ENCODE measurements around the gene C5. TPM values are rescaled to one million over a fixed set of nuclear protein-coding genes. Genes with fewer than 3 reads are reported as not detected.

The C5 gene
- polyA plus RNA-seq, 1 of the 3 experiments (the other 2 are of a cell fraction) = 1.8 TPM

GRCh38 chr9:121075251-121076036 lies 25.4 kb upstream of the C5 start:
- no peaks in the 10 kb centered on the region for H3K27me3 ChIP-seq (ENCODE audit: insufficient read depth)
- peaks cover 5% of the 10 kb centered on the region for H3F3A ChIP-seq (replicated peaks; ENCODE audit: insufficient read depth)
- WGBS (ENCODE audit: low lambda C conversion rate) = 3% methylated on average over 19 of the region's 19 CpGs
- H2AFZ ChIP-seq (ENCODE audit: low read depth) = peak overlapping the region; percentile 72
- ChIA-PET CTCF (interaction anchor here (0.6 to 1.6 kb wide), 3 partner anchors 16 to 32 kb away, joined by 3 to 9 read pairs (median 3); no protein-coding TSS in a partner anchor), POLR2A (no interaction called here)
- peak overlapping the region; percentile 93 to 94 for H3K27ac ChIP-seq (ENCODE audit: low read depth in 2 of 2, low read length in 1 of 2)
- H3K9ac ChIP-seq = peak overlapping the region; percentile 95
- no peaks in the 10 kb centered on the region for H3K79me2 ChIP-seq (ENCODE audit: insufficient read depth)
- H4K20me1 ChIP-seq (ENCODE audit: insufficient read depth) = no peaks in the 10 kb centered on the region
- no peak for TF ChIP-seq JUND (IDR thresholded peaks at IDR 0.05)
- TF ChIP-seq RFX5 (IDR thresholded peaks at IDR 0.05; ENCODE audit: low read length) = no peak
- TF ChIP-seq FOSL2 (IDR thresholded peaks at IDR 0.05; ENCODE audit: borderline replicate concordance, low read depth) = no peak
- no peak for TF ChIP-seq GATA2 (CRISPR knock-in tag; IDR thresholded peaks at IDR 0.05)
- TF ChIP-seq TCF12 (IDR thresholded peaks at IDR 0.05) = no peak
- TF ChIP-seq POLR2AphosphoS5 (IDR thresholded peaks at IDR 0.05; ENCODE audit: low read depth, low read length) = no peak
- no peak for TF ChIP-seq MEF2A (IDR thresholded peaks at IDR 0.05; ENCODE audit: borderline replicate concordance, low read depth)
- no peak for TF ChIP-seq PBX3 (IDR thresholded peaks at IDR 0.05)
- no peaks in the 10 kb centered on the region for H3K36me3 ChIP-seq (replicated peaks in 1 of 2; ENCODE audit: control insufficient read depth in 1 of 2, insufficient read depth in 2 of 2, low read length in 1 of 2)
- peak overlapping the region; percentile 93 for H3K4me2 ChIP-seq
- no peaks in the 10 kb centered on the region for H3K9me3 ChIP-seq
- DNase-seq = no peak
- H3K4me1 ChIP-seq (ENCODE audit: control insufficient read depth in 1 of 2, insufficient read depth in 2 of 2, low read depth in 1 of 2, low read length in 1 of 2) = peaks cover 7 to 12% of the 10 kb centered on the region in 2 experiments; a peak in 3 of 4 replicates
- peak overlapping the region; percentile 76 to 84 for H3K4me3 ChIP-seq (ENCODE audit: low read depth in 2 of 2, low read length in 1 of 2)
- H3K9me2 ChIP-seq = no peaks in the 10 kb centered on the region

DNA sequence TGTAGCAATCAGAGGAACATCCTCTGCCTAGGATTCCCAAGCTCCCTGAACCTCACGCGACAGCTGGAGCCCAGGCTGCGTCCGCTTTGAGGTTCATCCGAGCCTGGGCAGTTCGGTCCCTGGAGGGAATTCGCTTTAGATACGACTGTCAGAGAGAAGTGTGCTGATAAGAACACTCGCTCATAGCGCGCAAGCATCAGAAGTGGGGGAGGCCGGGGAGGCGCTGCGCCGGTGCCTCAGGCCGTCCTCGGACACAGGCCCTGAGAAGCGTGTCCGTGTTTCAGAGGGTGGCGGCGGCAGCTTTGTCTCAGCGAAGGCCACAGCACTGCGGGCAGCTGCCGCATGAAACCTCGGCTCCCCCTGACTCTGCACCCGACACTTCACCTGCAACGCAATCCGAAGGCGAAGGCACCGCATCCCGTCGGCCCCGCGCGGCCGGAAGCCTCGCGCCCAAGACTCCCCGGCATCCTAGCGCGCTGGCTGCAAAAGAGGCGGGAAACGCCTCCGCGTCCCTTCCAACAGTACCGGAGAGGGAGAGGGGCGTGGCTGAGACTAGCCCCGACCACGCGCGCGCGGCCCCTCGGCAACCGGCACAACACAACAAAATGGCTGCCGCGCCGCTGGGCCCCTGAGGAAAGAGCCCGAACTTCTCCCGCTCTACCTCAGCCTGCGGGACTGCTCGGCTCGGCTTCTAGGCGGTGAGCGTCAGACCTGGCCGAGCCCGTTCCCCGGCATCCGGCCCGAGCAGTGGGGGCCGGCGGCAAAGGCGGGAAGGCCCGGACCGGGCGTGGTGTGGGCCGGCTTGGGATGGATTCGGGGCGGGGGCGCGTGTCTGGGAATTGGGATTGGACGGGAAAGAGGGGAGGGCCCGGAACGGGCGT lies 24.5 kb upstream of the C5 start, which contains the start of gene CNTRL:
Gene CNTRL (plus strand): TSS at position 586 of the 881 bp plus-strand sequence. CDS start 13,372 bp downstream, outside the sequence.
- DNase-seq = peak; percentile 93
- ChIA-PET CTCF (interaction anchor here (1.6 kb wide), 1 partner anchor 15 kb away, joined by 9 read pairs; no protein-coding TSS in a partner anchor), POLR2A (interaction anchor here (0.7 to 1.2 kb wide), 2 partner anchors 47 to 281 kb away, joined by 3 to 4 read pairs; partner anchors contain the start of gene FBXW2)
- peak within 1 kb of the TSS; percentile 76 to 84 for H3K4me3 ChIP-seq (ENCODE audit: low read depth in 2 of 2, low read length in 1 of 2)
- no peaks in the 10 kb centered on the region for H3K27me3 ChIP-seq (ENCODE audit: insufficient read depth)
- peaks cover 7 to 12% of the 10 kb centered on the region in 2 experiments; a peak in 3 of 4 replicates for H3K4me1 ChIP-seq (ENCODE audit: control insufficient read depth in 1 of 2, insufficient read depth in 2 of 2, low read depth in 1 of 2, low read length in 1 of 2)
- H3F3A ChIP-seq (replicated peaks; ENCODE audit: insufficient read depth) = peaks cover 5% of the 10 kb centered on the region
- H3K9me2 ChIP-seq = no peaks in the 10 kb centered on the region
- H3K27ac ChIP-seq (ENCODE audit: low read depth in 2 of 2, low read length in 1 of 2) = peak within 1 kb of the TSS; percentile 93 to 94
- peak within 1 kb of the TSS; percentile 89 for H2AFZ ChIP-seq (ENCODE audit: low read depth)
- WGBS (ENCODE audit: low lambda C conversion rate) = 1% methylated on average over 40 of the region's 85 CpGs
- no peaks in the 10 kb centered on the region for H4K20me1 ChIP-seq (ENCODE audit: insufficient read depth)
- peak within 1 kb of the TSS; percentile 95 for H3K9ac ChIP-seq
- H3K79me2 ChIP-seq (ENCODE audit: insufficient read depth) = no peaks in the 10 kb centered on the region
- no peaks in the 10 kb centered on the region for H3K9me3 ChIP-seq
- peak within 1 kb of the TSS; percentile 93 for H3K4me2 ChIP-seq
- no peaks in the 10 kb centered on the region for H3K36me3 ChIP-seq (replicated peaks in 1 of 2; ENCODE audit: control insufficient read depth in 1 of 2, insufficient read depth in 2 of 2, low read length in 1 of 2)
- TF ChIP-seq TEAD4 (IDR thresholded peaks at IDR 0.05; ENCODE audit: borderline replicate concordance, insufficient read depth) (0 out of 2 replicates have a peak, but pooled peaks have one; percentile 42), POLR2AphosphoS5 (IDR thresholded peaks at IDR 0.05; ENCODE audit: low read depth, low read length) (peak; percentile 51), ELF1 (IDR thresholded peaks at IDR 0.05) (peak; percentile 51; the same call in 1 of the 2 replicates), MEF2A (IDR thresholded peaks at IDR 0.05; ENCODE audit: borderline replicate concordance, low read depth) (no peak), USF1 (IDR thresholded peaks at IDR 0.05; ENCODE audit: borderline replicate concordance, low read depth) (peak; percentile 23; the same call in 1 of the 2 replicates), RFX5 (IDR thresholded peaks at IDR 0.05; ENCODE audit: low read length) (no peak), RAD21 (IDR thresholded peaks at IDR 0.05; ENCODE audit: low read length) (no peak), FOSL2 (IDR thresholded peaks at IDR 0.05; ENCODE audit: borderline replicate concordance, low read depth) (no peak), YY1 (IDR thresholded peaks at IDR 0.05; ENCODE audit: low read depth) (peak; percentile 93), EZH2phosphoT487 (IDR thresholded peaks at IDR 0.05; ENCODE audit: borderline replicate concordance, low read depth) (no peak)
- TF ChIP-seq, protein P1, sequence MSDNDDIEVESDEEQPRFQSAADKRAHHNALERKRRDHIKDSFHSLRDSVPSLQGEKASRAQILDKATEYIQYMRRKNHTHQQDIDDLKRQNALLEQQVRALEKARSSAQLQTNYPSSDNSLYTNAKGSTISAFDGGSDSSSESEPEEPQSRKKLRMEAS (IDR thresholded peaks at IDR 0.05; ENCODE audit: low read depth) = peak; percentile 97
- TF ChIP-seq, protein P2, sequence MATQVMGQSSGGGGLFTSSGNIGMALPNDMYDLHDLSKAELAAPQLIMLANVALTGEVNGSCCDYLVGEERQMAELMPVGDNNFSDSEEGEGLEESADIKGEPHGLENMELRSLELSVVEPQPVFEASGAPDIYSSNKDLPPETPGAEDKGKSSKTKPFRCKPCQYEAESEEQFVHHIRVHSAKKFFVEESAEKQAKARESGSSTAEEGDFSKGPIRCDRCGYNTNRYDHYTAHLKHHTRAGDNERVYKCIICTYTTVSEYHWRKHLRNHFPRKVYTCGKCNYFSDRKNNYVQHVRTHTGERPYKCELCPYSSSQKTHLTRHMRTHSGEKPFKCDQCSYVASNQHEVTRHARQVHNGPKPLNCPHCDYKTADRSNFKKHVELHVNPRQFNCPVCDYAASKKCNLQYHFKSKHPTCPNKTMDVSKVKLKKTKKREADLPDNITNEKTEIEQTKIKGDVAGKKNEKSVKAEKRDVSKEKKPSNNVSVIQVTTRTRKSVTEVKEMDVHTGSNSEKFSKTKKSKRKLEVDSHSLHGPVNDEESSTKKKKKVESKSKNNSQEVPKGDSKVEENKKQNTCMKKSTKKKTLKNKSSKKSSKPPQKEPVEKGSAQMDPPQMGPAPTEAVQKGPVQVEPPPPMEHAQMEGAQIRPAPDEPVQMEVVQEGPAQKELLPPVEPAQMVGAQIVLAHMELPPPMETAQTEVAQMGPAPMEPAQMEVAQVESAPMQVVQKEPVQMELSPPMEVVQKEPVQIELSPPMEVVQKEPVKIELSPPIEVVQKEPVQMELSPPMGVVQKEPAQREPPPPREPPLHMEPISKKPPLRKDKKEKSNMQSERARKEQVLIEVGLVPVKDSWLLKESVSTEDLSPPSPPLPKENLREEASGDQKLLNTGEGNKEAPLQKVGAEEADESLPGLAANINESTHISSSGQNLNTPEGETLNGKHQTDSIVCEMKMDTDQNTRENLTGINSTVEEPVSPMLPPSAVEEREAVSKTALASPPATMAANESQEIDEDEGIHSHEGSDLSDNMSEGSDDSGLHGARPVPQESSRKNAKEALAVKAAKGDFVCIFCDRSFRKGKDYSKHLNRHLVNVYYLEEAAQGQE (IDR thresholded peaks at IDR 0.05; ENCODE audit: low read depth, low read length) = 0 out of 2 replicates have a peak, but pooled peaks have one; percentile 16
- TF ChIP-seq, protein P3, sequence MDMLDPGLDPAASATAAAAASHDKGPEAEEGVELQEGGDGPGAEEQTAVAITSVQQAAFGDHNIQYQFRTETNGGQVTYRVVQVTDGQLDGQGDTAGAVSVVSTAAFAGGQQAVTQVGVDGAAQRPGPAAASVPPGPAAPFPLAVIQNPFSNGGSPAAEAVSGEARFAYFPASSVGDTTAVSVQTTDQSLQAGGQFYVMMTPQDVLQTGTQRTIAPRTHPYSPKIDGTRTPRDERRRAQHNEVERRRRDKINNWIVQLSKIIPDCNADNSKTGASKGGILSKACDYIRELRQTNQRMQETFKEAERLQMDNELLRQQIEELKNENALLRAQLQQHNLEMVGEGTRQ (IDR thresholded peaks at IDR 0.05; ENCODE audit: borderline replicate concordance, low read depth, low read length) = no peak

Data from SK-N-SH (cell line).